GM21619 (cell line): ENCODE measurements around the gene MAGI1.

Experiments
- ATAC-seq: cut with Tn5 transposase; IDR thresholded peaks from one replicate; pipeline ENCODE4 v1.9.1; 2021; ENCODE audit not compliant: unreplicated experiment

The MAGI1 gene

GRCh38 chr3:65776494-65776893, 262.2 kb downstream of the MAGI1 start:
- no peak for ATAC-seq

GRCh38 chr3:65776081-65776480, 262.6 kb downstream of the MAGI1 start:
- ATAC-seq, result no peak

- no peak for ATAC-seq
Observed at GRCh38 chr3:65772758-65773157, 266.0 kb downstream of the MAGI1 start.

GRCh38 chr3:65767551-65767950, 271.2 kb downstream of the MAGI1 start:
- ATAC-seq, result no peak

- no peak for ATAC-seq
Observed at GRCh38 chr3:65762235-65762580, 276.5 kb downstream of the MAGI1 start.

GRCh38 chr3:65761446-65762234, 277.1 kb downstream of the MAGI1 start:
- no peak for ATAC-seq

- no peak for ATAC-seq
Observed at GRCh38 chr3:65758876-65759598, 279.7 kb downstream of the MAGI1 start.

GRCh38 chr3:65758438-65758837, 280.3 kb downstream of the MAGI1 start:
- ATAC-seq, result no peak

GRCh38 chr3:65752636-65753035, 286.1 kb downstream of the MAGI1 start:
- no peak for ATAC-seq

- ATAC-seq, result no peak
Observed at GRCh38 chr3:65751123-65751700, 287.5 kb downstream of the MAGI1 start.

- ATAC-seq, result no peak
Observed at GRCh38 chr3:65749066-65749465, 289.7 kb downstream of the MAGI1 start.

- ATAC-seq, result no peak
Observed at GRCh38 chr3:65748326-65748725, 290.4 kb downstream of the MAGI1 start.

GRCh38 chr3:65746848-65747247, 291.9 kb downstream of the MAGI1 start:
- ATAC-seq, result no peak

- no peak for ATAC-seq
Observed at GRCh38 chr3:65745306-65745705, 293.4 kb downstream of the MAGI1 start.

GRCh38 chr3:65742914-65743313, 295.8 kb downstream of the MAGI1 start:
- ATAC-seq, result no peak

GRCh38 chr3:65741540-65741939, 297.2 kb downstream of the MAGI1 start:
- no peak for ATAC-seq

GRCh38 chr3:65739901-65740541, 298.7 kb downstream of the MAGI1 start:
- no peak for ATAC-seq

GRCh38 chr3:65734792-65735191, 303.9 kb downstream of the MAGI1 start:
- ATAC-seq, result no peak

GRCh38 chr3:65734382-65734781, 304.3 kb downstream of the MAGI1 start:
- ATAC-seq, result no peak

GRCh38 chr3:65733459-65733858, 305.3 kb downstream of the MAGI1 start:
- ATAC-seq, result no peak

GRCh38 chr3:65732051-65732935, 306.4 kb downstream of the MAGI1 start:
- ATAC-seq, result peak; percentile 95
